Spleen (tissue), 7 donors: ENCODE data around the gene PPDPF.

Source experiments
- POLR2A ChIP-seq, 3 donors: fragments of 450-650 bp; IDR thresholded peaks; one replicate each; pipeline ENCODE4 v1.5.1; 2017; ENCODE audit warnings: antibody characterized with exemption in 3 of 3, mild to moderate bottlenecking in 1 of 3
- TF ChIP-seq, protein P1 (sequence below), 11 experiments: fragments of 200-600 bp in 7 of 11; fragments of 450-650 bp in 4 of 11; sonication (generic) in 4 of 11; IDR thresholded peaks in 8 of 11; conservative IDR thresholded peaks in 3 of 11; 1 replicate in 7 of 11; 2 replicates in 4 of 11; pipeline versions ENCODE4 v1.4.0 to v1.8.0; 2016 to 2021; ENCODE audit warnings: antibody characterized with exemption in 11 of 11, inconsistent platforms in 4 of 11, mild to moderate bottlenecking in 1 of 11
- donor health status: DM: no; HTN: no; CAD: no; lungs with moderate emphysema.
- donor health status: DM: no; HTN: no; CAD: no.
- donor health status: DM: no; HTN: no; CAD: no.

DNA sequence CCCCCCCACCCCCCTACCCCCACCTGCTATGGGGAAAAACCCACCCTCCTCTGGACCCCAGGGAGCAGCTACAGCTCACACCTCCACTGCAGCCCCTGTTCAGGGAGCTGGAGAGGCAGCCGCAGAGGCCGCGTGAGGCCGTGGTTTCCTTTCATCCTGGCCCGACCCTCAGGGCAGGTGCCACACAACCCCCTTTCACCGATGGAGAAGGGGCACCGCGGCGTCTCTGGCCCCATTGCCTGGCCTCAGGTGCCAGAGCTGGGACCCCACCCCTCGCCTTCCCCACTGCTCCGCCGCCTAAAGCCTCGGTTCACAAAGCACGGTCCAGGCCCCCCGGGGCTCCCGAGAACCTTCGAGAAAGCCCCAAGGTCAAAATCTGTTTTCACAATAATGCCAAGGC, 36.3 kb upstream of the PPDPF start:
- TF ChIP-seq, protein P1, sequence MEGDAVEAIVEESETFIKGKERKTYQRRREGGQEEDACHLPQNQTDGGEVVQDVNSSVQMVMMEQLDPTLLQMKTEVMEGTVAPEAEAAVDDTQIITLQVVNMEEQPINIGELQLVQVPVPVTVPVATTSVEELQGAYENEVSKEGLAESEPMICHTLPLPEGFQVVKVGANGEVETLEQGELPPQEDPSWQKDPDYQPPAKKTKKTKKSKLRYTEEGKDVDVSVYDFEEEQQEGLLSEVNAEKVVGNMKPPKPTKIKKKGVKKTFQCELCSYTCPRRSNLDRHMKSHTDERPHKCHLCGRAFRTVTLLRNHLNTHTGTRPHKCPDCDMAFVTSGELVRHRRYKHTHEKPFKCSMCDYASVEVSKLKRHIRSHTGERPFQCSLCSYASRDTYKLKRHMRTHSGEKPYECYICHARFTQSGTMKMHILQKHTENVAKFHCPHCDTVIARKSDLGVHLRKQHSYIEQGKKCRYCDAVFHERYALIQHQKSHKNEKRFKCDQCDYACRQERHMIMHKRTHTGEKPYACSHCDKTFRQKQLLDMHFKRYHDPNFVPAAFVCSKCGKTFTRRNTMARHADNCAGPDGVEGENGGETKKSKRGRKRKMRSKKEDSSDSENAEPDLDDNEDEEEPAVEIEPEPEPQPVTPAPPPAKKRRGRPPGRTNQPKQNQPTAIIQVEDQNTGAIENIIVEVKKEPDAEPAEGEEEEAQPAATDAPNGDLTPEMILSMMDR (IDR thresholded peaks at IDR 0.05 in 8 of 11, conservative IDR thresholded peaks at IDR 0.05 in 3 of 11): no peak
- TF ChIP-seq POLR2A (IDR thresholded peaks at IDR 0.05): no peak
